ENCODE data around the gene NKX6-2.
"Not testable (repeated sequence)": the region's sequence is repeated elsewhere in the genome, so short reads cannot be mapped to it uniquely, and the experiment has no call there.

The NKX6-2 gene

GRCh38 chr10:132777441-132777840 is 8.5 kb downstream of the NKX6-2 start:
- no peak for DNase-seq

- DNase-seq = no peak
These were observed 9.1 kb downstream of the NKX6-2 start for GRCh38 chr10:132776821-132777220.

DNA sequence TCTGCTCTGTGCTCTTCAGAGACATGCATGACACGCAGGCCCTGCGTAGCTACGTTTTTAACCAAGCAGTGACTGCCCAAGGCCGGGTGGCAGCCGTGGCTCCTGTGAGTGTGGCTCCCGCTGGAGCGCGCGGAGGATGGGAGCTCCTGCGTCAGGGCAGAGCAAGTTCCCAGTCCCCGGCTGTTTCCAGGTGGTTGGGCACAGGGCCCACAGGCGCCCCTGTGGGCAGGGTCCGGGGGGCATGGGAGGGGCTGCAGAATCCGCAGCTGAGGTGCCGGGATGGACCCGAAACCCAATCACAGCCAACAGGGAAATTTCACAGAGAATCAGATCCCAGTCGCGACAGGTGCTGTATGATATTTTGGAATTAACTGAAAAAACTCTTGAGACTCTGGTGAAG is 9.8 kb downstream of the NKX6-2 start:
- no peak for DNase-seq

GRCh38 chr10:132774902-132775863 is 10.8 kb downstream of the NKX6-2 start:
- DNase-seq = no peak

- no peak for DNase-seq
These were observed 11.6 kb downstream of the NKX6-2 start for GRCh38 chr10:132774181-132774901.

DNA sequence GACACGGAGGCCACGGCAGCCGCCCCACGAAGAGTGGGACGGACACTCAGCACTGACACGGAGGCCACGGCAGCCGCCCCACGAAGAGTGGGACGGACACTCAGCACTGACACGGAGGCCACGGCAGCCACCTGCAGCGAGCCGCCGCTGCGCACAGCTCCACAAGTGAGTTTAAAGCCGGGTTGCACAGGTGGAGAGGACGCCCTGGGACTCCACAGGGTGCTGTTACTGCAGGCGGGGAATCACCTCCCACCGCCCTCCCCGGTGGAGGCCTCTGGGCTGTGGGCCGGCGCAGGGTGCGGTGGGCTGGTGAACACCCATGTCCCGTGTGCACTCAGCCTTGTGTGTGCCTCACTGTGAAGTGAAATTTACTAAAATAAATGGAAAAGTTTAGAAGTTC is 13.1 kb downstream of the NKX6-2 start:
- DNase-seq = not testable (repeated sequence)

- no peak for DNase-seq
These were observed 15.6 kb downstream of the NKX6-2 start for GRCh38 chr10:132770061-132771021.

- no peak for DNase-seq
These were observed 17.4 kb downstream of the NKX6-2 start for GRCh38 chr10:132768346-132769248.

- no peak for DNase-seq
These were observed 19.7 kb downstream of the NKX6-2 start for GRCh38 chr10:132766291-132766690.

DNA sequence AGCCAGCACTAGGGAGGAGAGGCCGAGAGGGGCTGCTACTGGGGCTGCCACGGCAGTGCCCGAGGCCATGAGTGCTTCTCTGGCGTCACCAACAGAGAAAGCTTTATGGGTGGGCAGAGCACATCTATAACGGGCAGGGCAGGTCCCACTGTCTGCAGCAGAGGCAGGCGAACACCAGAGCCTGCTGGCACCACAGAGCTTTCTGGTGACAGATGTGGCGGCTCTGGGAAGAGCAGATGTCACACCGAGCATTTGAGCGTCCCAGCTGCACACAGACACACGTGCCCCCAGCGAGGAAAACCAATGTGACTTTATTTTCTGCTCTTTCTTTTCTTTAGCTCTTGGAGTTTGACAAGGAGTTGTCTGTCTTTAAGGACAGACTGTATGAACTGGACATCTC is 20.5 kb downstream of the NKX6-2 start:
- no peak for DNase-seq

DNA sequence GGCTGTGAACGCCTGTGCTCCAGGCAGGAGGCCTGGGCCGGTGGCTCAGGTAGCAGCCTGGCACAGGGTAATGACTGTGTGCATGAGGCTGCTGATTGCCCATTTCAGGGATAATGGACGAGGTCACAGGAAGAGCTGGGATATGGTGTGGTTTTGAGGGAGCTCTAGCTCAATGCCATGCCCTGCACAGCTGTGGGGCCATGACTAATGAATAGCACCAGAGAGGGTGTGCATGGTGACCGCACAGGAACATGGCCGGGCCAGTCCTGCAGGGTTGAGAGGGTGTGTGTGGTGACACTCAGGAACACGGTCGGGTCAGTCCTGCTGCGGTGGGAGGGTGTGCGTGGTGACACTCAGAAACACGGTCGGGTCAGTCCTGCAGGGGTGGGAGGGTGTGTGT is 21.8 kb downstream of the NKX6-2 start:
- DNase-seq = no peak

- no peak for DNase-seq
These were observed 22.4 kb downstream of the NKX6-2 start for GRCh38 chr10:132763545-132763944.

DNA sequence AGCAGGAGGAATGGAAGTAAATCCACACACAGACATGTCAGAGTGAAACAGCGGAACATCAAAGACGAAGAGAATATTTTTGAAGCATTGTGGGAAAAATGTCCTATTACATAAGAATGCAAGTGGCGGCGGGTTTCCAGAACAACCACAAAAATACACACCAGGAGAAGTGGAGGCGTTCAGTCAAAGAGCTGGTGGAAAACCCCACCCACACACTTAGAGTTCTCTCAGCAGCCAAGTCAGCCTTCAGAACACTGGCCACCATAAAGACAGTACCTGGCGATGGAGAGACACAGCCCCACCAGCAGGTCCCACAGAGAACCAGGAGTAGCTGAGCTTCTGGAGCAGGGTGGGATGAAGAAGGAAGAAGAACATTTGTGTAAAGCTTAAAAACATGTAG is 23.7 kb downstream of the NKX6-2 start:
- DNase-seq = no peak

DNA sequence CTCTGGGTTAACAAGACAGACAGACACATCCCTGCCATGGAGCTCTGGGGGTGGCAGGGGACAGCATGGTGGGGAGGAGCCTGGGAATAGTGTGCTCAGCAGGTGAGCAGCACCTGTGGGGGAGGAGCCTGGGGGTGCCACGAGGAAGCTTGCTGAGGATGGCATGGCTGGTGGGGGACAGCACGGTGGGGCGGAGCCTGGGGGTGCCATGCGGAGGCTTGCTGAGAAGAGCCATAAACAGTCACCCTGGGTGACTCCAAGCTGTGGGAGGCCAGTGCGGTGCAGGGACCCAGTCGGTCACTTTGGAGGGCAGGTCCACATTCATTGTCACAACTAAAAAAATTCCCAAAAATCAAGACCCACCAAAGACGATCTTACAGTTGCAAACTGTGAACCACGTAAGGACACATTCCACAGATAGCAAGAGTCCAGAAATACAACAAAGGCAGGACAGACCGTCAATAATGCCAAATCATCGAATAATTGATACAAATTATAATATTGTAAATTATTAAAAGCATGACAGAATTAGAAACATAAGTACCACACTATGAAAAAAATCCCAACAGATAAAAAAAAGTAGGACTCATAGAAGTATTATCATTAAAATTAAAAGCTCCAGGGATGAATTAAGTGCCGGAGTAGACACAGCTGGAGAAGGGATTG is 24.4 kb downstream of the NKX6-2 start:
- DNase-seq = no peak

DNA sequence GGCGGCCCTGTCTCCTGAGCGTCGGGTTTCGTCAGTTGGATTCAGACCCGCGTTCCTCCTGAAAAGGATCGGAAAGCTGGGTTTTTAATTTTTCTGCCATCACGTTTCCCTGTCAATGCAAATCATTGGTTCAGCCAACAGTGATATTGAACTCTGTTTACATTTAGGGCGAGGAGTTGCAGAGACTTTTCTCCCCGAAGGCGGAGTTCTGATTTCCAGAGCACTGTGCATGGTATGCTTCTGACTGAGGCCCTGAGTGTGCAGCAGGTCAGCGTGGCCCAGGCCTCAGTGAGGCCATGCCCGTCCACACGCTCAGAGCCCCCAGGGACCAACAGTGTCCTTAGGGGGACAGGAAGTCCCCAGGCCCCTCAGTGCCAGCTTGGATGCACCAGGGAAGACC is 27.1 kb downstream of the NKX6-2 start:
- no peak for DNase-seq

DNA sequence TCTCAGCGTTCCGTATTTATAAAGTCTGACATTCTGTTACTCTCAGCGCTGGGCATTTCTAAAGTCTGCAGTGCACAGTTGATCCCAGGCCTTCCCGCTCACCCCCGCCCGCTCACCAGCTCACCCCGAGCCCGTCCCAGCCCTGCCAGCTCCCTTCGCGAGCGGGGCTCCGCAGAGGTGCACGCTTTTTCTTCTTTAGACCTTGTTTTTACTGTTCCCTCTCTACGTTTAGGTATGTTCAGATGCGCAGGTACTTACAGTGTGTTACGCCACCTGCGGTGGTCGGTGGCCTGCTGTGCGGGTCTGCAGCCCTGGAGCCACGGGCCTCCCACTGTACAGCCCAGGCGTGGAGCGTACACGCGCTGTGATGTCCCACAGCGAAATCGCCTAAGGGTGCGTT is 28.8 kb downstream of the NKX6-2 start:
- DNase-seq = no peak

GRCh38 chr10:132756591-132756990 is 29.4 kb downstream of the NKX6-2 start:
- DNase-seq = no peak

DNA sequence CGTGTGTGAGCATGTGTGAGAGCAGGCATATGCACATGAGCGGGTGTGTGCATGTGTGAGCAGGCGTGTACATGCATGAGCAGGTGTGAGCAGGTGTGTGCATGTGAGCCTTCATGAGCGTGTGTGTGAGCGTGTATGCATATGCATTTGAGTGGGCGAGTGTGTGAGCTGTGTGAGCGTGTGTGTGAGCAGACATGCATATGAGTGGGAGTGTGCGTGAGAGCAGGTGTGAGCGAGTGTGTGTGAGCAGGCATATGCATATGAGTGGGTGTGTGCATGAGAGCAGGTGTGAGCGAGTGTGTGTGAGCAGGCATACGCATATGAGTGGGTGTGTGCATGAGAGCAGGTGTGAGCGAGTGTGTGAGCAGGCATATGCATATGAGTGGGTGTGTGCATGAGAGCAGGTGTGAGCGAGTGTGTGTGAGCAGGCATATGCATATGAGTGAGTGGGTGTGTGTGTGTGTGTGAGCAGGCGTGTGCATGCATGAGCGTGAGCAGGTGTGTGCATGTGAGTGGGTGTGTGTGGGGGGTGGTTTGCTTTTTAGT is 30.7 kb downstream of the NKX6-2 start:
- DNase-seq = no peak

DNA sequence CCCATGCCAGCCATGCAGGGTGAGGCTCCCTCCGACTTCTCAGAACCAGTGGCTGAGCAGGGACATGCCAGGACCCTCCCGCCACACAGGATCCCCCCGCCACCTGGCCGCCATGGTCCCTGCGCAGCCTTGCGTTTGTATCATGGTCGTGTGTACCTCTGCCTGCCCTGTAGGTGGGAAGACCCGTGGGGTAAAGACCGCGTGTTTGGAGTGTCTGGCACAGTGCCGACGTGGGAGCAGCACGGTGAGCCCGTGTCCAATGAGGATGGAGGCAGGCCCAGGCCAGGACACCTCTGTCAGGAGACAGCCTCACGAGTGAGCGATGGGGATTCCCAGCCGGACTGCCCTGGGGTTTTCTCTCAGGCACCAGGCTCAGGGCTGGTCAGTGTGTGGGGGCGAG is 31.9 kb downstream of the NKX6-2 start:
- DNase-seq = no peak

DNA sequence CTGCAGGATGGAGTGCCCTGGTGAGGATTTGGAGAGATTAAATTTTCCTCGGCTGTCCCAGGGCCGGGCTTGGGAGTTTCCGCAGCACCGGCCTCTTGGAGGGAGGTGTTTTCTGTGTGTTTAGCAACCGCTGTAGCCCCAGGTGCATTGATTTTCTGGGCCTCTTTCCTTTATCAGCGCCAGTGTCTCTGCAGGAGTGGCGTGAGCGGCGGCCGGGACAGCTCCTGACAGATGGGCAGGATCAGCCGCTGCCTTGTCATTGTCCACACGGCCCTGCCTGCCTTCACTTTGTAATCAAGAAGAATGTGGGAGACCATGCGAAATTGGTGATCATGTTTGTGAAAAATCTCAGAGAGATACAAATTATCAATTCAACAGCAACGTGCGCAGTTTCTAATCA is 32.4 kb downstream of the NKX6-2 start:
- no peak for DNase-seq

DNA sequence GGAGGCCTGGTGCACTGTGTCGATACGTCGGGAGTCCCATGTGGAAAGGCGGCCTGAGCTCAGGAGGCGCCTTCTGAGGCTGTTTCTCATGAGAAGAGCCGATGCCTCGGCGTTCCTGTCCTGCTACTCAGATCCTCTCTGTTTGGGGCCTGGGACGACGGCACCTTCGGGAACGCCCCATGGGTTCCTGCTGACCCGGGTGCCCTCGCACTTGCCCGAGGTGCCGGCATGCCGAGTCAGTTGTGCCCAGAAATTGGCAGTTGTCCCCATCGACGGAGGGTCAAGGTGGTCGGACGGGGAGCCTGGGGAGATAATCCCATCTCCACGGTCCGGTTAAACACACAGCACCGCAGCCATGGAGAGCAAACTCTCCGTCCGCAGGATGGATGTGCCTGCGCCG is 33.0 kb downstream of the NKX6-2 start:
- no peak for DNase-seq
